Spleen (tissue), 11 donors: ENCODE data around the gene ENO2. TPM values are rescaled to one million over a fixed set of nuclear protein-coding genes. Genes with fewer than 3 reads are reported as not detected.

Experiments
- DNase-seq: peaks from one replicate; pipeline ENCODE4 v3.0.0-alpha.2; 2020
- H3K27ac ChIP-seq, 8 donors: fragments of 200-600 bp; sonication (generic) in 7 of 8; 1 replicate in 4 of 8; 2 replicates in 4 of 8; pipeline versions ENCODE4 v1.5.0 to v1.8.0; 2016 to 2021; ENCODE audit warnings: inconsistent platforms in 4 of 8, mild to moderate bottlenecking in 4 of 8, moderate library complexity in 1 of 8
- H3K27me3 ChIP-seq, 7 donors: fragments of 200-600 bp; sonication (generic) in 6 of 7; replicated peaks in 1 of 7; 1 replicate in 4 of 7; 2 replicates in 3 of 7; pipeline versions ENCODE4 v1.5.0 to v1.8.0; 2016 to 2021; ENCODE audit warnings: inconsistent platforms in 3 of 7, mild to moderate bottlenecking in 1 of 7
- H3K36me3 ChIP-seq, 6 donors: fragments of 200-600 bp; sonication (generic) in 5 of 6; 1 replicate in 4 of 6; 2 replicates in 2 of 6; pipeline versions ENCODE4 v1.5.0 to v1.8.0; 2016 to 2021; ENCODE audit warnings: inconsistent platforms in 2 of 6
- H3K4me1 ChIP-seq, 6 donors: fragments of 200-600 bp; sonication (generic) in 5 of 6; 1 replicate in 3 of 6; 2 replicates in 3 of 6; pipeline versions ENCODE4 v1.5.0 to v1.8.0; 2016 to 2021; ENCODE audit warnings: inconsistent platforms in 3 of 6
- H3K4me3 ChIP-seq, 8 donors: fragments of 200-600 bp; sonication (generic) in 7 of 8; 1 replicate in 4 of 8; 2 replicates in 4 of 8; pipeline versions ENCODE4 v1.5.0 to v1.8.0; 2016 to 2021; ENCODE audit warnings: inconsistent platforms in 4 of 8, mild to moderate bottlenecking in 4 of 8, moderate library complexity in 2 of 8
- H3K9me3 ChIP-seq, 8 donors: fragments of 200-600 bp; sonication (generic) in 7 of 8; 1 replicate in 4 of 8; 2 replicates in 4 of 8; pipeline versions ENCODE4 v1.5.0 to v1.8.0; 2016 to 2021; ENCODE audit warnings: inconsistent platforms in 4 of 8
- CTCF ChIP-seq, 11 experiments: fragments of 200-600 bp in 7 of 11; fragments of 450-650 bp in 4 of 11; sonication (generic) in 4 of 11; IDR thresholded peaks in 8 of 11; conservative IDR thresholded peaks in 3 of 11; 1 replicate in 7 of 11; 2 replicates in 4 of 11; pipeline versions ENCODE4 v1.4.0 to v1.8.0; 2016 to 2021; ENCODE audit warnings: antibody characterized with exemption in 11 of 11, inconsistent platforms in 4 of 11, mild to moderate bottlenecking in 1 of 11
- POLR2A ChIP-seq, 3 donors: fragments of 450-650 bp; IDR thresholded peaks; one replicate each; pipeline ENCODE4 v1.5.1; 2017; ENCODE audit warnings: antibody characterized with exemption in 3 of 3, mild to moderate bottlenecking in 1 of 3
- POLR2AphosphoS5 ChIP-seq, 3 donors: sonication (generic); formaldehyde crosslinking; IDR thresholded peaks; one replicate each; pipeline ENCODE4 v1.5.1; 2017; ENCODE audit warnings: antibody characterized with exemption in 3 of 3
- WGBS, 5 donors: extraction: QIAGEN DNeasy Blood & Tissue Kit in 3 of 5; methylation state at CpG; one replicate each; pipeline versions ENCODE4 v1.1.5 to v1.1.7; 2013 to 2018; 5-methylcytosine and 5-hydroxymethylcytosine counted together
- intact Hi-C: fragments of 100-400 bp; cut with DNase I; formaldehyde crosslinking; loops from one replicate; pipeline ENCODE4 v1.15.0; 2023; ENCODE audit warnings: low total_unique reads
- polyA plus RNA-seq, 3 donors: library from polyadenylated mRNA; stranded (reverse); fragments of 200-250 nt; gene quantifications; one replicate each; pipeline ENCODE4 v1.2.1, GENCODE V29; 2013
- total RNA-seq, 7 donors: library from RNA; depleted of rRNA in 3 of 7; stranded (reverse); fragments of >200 nt in 3 of 7; fragmentation: NEBNext Ultra II Directional in 4 of 7; extraction: Animal tissue kit (Norgen Biotek cat#: 25700) in 4 of 7; gene quantifications; one replicate each; pipeline versions ENCODE4 v1.1.0 to v1.2.1, GENCODE V29; 2016 to 2021
- donor health status: healthy with polysubstance abuse.
- donor health status: DM: no; HTN: no; CAD: no; lungs with moderate emphysema.
- donor health status: DM: no; HTN: no; CAD: no.
- donor health status: Bipolar disorder and iron deficiency.
- donor health status: healthy.
- donor health status: DM: no; HTN: no; CAD: no.
- donor health status: DM: yes; HTN: yes; CAD: no.

The ENO2 gene
- total and polyA plus RNA-seq, 10 donors = 7.6 to 41.3 (median 26.5) TPM

- Histone ChIP-seq H3K36me3 (peaks cover 0 to 73% (median 56%) of the 10 kb centered on the region in 6 donors), H3K27ac (peak overlapping the region; percentile 89 to 99 (median 98)), H3K9me3 (no peaks in the 10 kb centered on the region), H3K4me1 (peaks cover 27 to 55% (median 47%) of the 10 kb centered on the region in 6 donors), H3K4me3 (peak overlapping the region; percentile 89 to 100 (median 99)), H3K27me3 (no peaks in the 10 kb centered on the region)
- peak; percentile 97 for DNase-seq
- TF ChIP-seq POLR2A (IDR thresholded peaks at IDR 0.05) (no peak), CTCF (IDR thresholded peaks at IDR 0.05 in 8 of 11, conservative IDR thresholded peaks at IDR 0.05 in 3 of 11) (peak in 2 of 11 experiments; percentile 6 to 13), POLR2AphosphoS5 (IDR thresholded peaks at IDR 0.05) (no peak)
- intact Hi-C loops = loop anchor here (10.0 kb wide), 1 partner anchor 98 kb away; no protein-coding TSS in a partner anchor
- 1 to 7% (median 3%) methylated on average over 20 to 33 of the region's 33 CpGs for WGBS, 5 donors
Measured at GRCh38 chr12:6866920-6867412, 47.4 kb upstream of the ENO2 start.

GRCh38 chr12:6867413-6868210 is 46.8 kb upstream of the ENO2 start, which contains the start of gene TPI1:
Gene TPI1 (plus strand): TSS chr12:6867531. CDS start chr12:6867567, 36 bp downstream.
- intact Hi-C loops = loop anchor here (10.0 kb wide), 1 partner anchor 97 kb away; no protein-coding TSS in a partner anchor
- peak within 1 kb of the TSS; percentile 89 to 99 (median 98) for H3K27ac ChIP-seq
- no peaks in the 10 kb centered on the region for H3K27me3 ChIP-seq
- H3K4me1 ChIP-seq = peaks cover 31 to 61% (median 53%) of the 10 kb centered on the region in 6 donors
- WGBS, 5 donors = 0 to 1% (median 1%) methylated on average over 45 to 86 of the region's 86 CpGs
- no peaks in the 10 kb centered on the region for H3K9me3 ChIP-seq
- DNase-seq = peak; percentile 92
- H3K4me3 ChIP-seq = peak within 1 kb of the TSS; percentile 89 to 100 (median 99)
- H3K36me3 ChIP-seq = peaks cover 0 to 66% (median 51%) of the 10 kb centered on the region in 6 donors
- TF ChIP-seq POLR2AphosphoS5 (IDR thresholded peaks at IDR 0.05) (peak; percentile 99 to 100 (median 99)), CTCF (IDR thresholded peaks at IDR 0.05 in 8 of 11, conservative IDR thresholded peaks at IDR 0.05 in 3 of 11) (peak in 1 of 11 experiments; percentile 2), POLR2A (IDR thresholded peaks at IDR 0.05) (peak; percentile 87 to 97 (median 94))

- DNase-seq = no peak
- H3K4me1 ChIP-seq = peaks cover 31 to 68% (median 55%) of the 10 kb centered on the region in 6 donors
Measured at GRCh38 chr12:6868211-6869048, 46.0 kb upstream of the ENO2 start.

More at GRCh38 chr12:6868211-6869048, 46.0 kb upstream of the ENO2 start:
- TF ChIP-seq POLR2A (IDR thresholded peaks at IDR 0.05) (no peak), CTCF (IDR thresholded peaks at IDR 0.05 in 8 of 11, conservative IDR thresholded peaks at IDR 0.05 in 3 of 11) (no peak), POLR2AphosphoS5 (IDR thresholded peaks at IDR 0.05) (no peak)
- Histone ChIP-seq H3K9me3 (no peaks in the 10 kb centered on the region), H3K27ac (peak overlapping the region; percentile 89 to 99 (median 98)), H3K36me3 (peaks cover 0 to 58% (median 44%) of the 10 kb centered on the region in 6 donors), H3K27me3 (no peaks in the 10 kb centered on the region), H3K4me3 (peak overlapping the region; percentile 89 to 100 (median 99))
- intact Hi-C loops = loop anchor here (10.0 kb wide), 1 partner anchor 96 kb away; no protein-coding TSS in a partner anchor
- 6 to 15% (median 14%) methylated on average over 21 to 22 of the region's 22 CpGs for WGBS, 5 donors
